ENCODE results near the gene B3GNT4.
"Not testable (repeated sequence)": the region's sequence is repeated elsewhere in the genome, so short reads cannot be mapped to it uniquely, and the experiment has no call there.

B3GNT4 gene

GRCh38 chr12:122201381-122201780, 2.1 kb upstream of the B3GNT4 start:
- Histone ChIP-seq H3K4me1 (peaks cover 14% of the 10 kb centered on the region), H3K9me3 (no peaks in the 10 kb centered on the region), H3K27me3 (peaks cover 19% of the 10 kb centered on the region), H3K4me3 (ENCODE audit: low read depth, low read length) (no peak overlapping the region), H3K36me3 (peaks cover under 1% of the 10 kb centered on the region; the same call in 1 of the 2 replicates)
- DNase-seq: no peak
- TF ChIP-seq CTCF (IDR thresholded peaks at IDR 0.05; ENCODE audit: low read depth, low read length): no peak

GRCh38 chr12:122202017-122202416, 1.5 kb upstream of the B3GNT4 start:
- Histone ChIP-seq H3K27me3 (peaks cover 19% of the 10 kb centered on the region), H3K4me1 (peaks cover 14% of the 10 kb centered on the region)
- no peak for DNase-seq

GRCh38 chr12:122202811-122203210, 698 bp upstream of the B3GNT4 start:
- DNase-seq, H3K9me3 ChIP-seq: not testable (repeated sequence)
- Histone ChIP-seq H3K4me3 (ENCODE audit: low read depth, low read length) (peak overlapping the region; percentile 63), H3K36me3 (peaks cover 15% of the 10 kb centered on the region), H3K4me1 (peaks cover 14% of the 10 kb centered on the region), H3K27me3 (peaks cover 19% of the 10 kb centered on the region)

More at GRCh38 chr12:122202017-122202416, 1.5 kb upstream of the B3GNT4 start:
- no peak for TF ChIP-seq CTCF (IDR thresholded peaks at IDR 0.05; ENCODE audit: low read depth, low read length)
- H3K9me3 ChIP-seq: no peaks in the 10 kb centered on the region
- no peak overlapping the region for H3K4me3 ChIP-seq (ENCODE audit: low read depth, low read length)
- peaks cover 7% of the 10 kb centered on the region for H3K36me3 ChIP-seq

- Histone ChIP-seq H3K9me3 (no peaks in the 10 kb centered on the region), H3K4me3 (ENCODE audit: low read depth, low read length) (peak overlapping the region; percentile 25), H3K4me1 (peaks cover 14% of the 10 kb centered on the region), H3K27me3 (peaks cover 19% of the 10 kb centered on the region), H3K36me3 (peaks cover 31% of the 10 kb centered on the region)
- no peak for DNase-seq
- no peak for TF ChIP-seq CTCF (IDR thresholded peaks at IDR 0.05; ENCODE audit: low read depth, low read length)
Measured at GRCh38 chr12:122204167-122205052, 901 bp downstream of the B3GNT4 start.

- DNase-seq: no peak
- peaks cover 14% of the 10 kb centered on the region for H3K4me1 ChIP-seq
- H3K27me3 ChIP-seq: peaks cover 19% of the 10 kb centered on the region
- peaks cover 37% of the 10 kb centered on the region for H3K36me3 ChIP-seq
- TF ChIP-seq CTCF (IDR thresholded peaks at IDR 0.05; ENCODE audit: low read depth, low read length): no peak
- H3K9me3 ChIP-seq: no peaks in the 10 kb centered on the region
- H3K4me3 ChIP-seq (ENCODE audit: low read depth, low read length): no peak overlapping the region
Measured at GRCh38 chr12:122205053-122205925, 1.8 kb downstream of the B3GNT4 start.

GRCh38 chr12:122206111-122206881, 2.8 kb downstream of the B3GNT4 start:
- Histone ChIP-seq H3K9me3 (no peaks in the 10 kb centered on the region), H3K36me3 (peaks cover 44% of the 10 kb centered on the region), H3K4me1 (peaks cover 9% of the 10 kb centered on the region), H3K27me3 (peaks cover 19% of the 10 kb centered on the region), H3K4me3 (ENCODE audit: low read depth, low read length) (no peak overlapping the region)
- TF ChIP-seq CTCF (IDR thresholded peaks at IDR 0.05; ENCODE audit: low read depth, low read length): no peak
- no peak for DNase-seq

All from BE2C (cell line).